ENCODE data around the gene LPIN1. TPM values are rescaled to one million over a fixed set of nuclear protein-coding genes. Genes with fewer than 3 reads are reported as not detected.

The LPIN1 gene
- total and polyA plus RNA-seq, 2 of the 8 experiments (the other 6 are each of a cell fraction or from before 2014, with no cell fraction given): 4.3 to 9.8 TPM

DNA sequence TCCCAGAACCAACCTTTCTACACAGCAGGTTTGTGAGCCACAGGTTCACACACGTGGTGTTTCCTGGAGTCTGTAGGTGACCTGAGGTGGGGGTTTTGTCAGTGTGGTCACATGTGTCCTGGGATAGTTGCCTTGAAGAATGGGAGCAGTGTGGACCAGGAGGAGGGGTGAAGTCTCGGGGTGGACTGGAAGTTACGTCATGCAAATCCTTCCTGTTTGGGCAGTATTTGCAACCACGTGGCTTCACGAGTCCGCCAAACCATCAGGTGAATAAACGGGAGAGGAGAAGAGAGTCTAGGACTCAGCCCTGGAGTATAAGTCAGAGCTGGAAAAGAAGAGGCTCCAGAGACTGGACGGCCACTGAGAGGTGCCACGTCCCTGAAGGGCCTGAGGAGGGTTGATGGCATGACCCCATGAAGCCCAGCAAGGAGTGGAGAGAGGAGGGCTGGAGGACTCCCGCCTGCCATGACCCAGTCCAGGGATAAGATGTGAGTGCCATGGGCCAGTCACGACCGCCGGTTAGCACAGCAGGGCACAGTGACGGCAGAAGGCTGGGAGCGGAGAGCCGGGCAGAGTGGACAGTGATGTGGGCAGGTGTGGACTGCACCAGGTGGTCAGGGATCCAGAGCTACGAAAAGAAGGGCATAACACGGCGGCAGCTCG, 16.5 kb downstream of the LPIN1 start:
- POLR2A ChIA-PET (ENCODE audit: partially characterized antibody): interaction anchor here (0.9 kb wide), 1 partner anchor 17 kb away, joined by 3 read pairs; no protein-coding TSS in a partner anchor
- 94% methylated on average over 20 of the region's 20 CpGs; no CpG with 5 or more reads in 1 of the 2 experiments for WGBS, 2 experiments (ENCODE audit: extremely low coverage in 1 of 2, insufficient coverage in 1 of 2, insufficient read length in 1 of 2, insufficient replicate concordance in 2 of 2, low coverage in 1 of 2, low lambda C conversion rate in 2 of 2, missing lambda C conversion rate in 1 of 2)
- no peak for TF ChIP-seq NRF1 (IDR thresholded peaks at IDR 0.05; ENCODE audit: low read depth, low read length)
- no peak for TF ChIP-seq ZNF274 (IDR thresholded peaks at IDR 0.05; ENCODE audit: borderline replicate concordance, extremely low read depth, low read length)
- TF ChIP-seq ASH2L (IDR thresholded peaks at IDR 0.05; ENCODE audit: low read length): no peak
- no peak for TF ChIP-seq TCF12 (IDR thresholded peaks at IDR 0.05; ENCODE audit: low read depth, low read length)
- TF ChIP-seq CHD1 (IDR thresholded peaks at IDR 0.05; ENCODE audit: low read depth, low read length): no peak
- TF ChIP-seq SP4 (IDR thresholded peaks at IDR 0.05; ENCODE audit: low read length): no peak
- no peak for TF ChIP-seq BACH1 (IDR thresholded peaks at IDR 0.05; ENCODE audit: low read length)
- TF ChIP-seq GABPA (IDR thresholded peaks at IDR 0.05; ENCODE audit: borderline replicate concordance, insufficient read depth, low read length): no peak
- no peak for TF ChIP-seq SIRT6 (IDR thresholded peaks at IDR 0.05; ENCODE audit: low read length)

More for the DNA sequence above, 16.5 kb downstream of the LPIN1 start:
- Histone ChIP-seq H2AK5ac (ENCODE audit: low read depth, low read length) (no peak overlapping the region), H3K9ac (replicated peaks in 1 of 4; ENCODE audit: extremely low read depth in 1 of 4, low read depth in 3 of 4, low read length in 3 of 4) (no peak overlapping the region), H3K23me2 (ENCODE audit: low read depth, low read length) (no peaks in the 10 kb centered on the region), H2BK12ac (ENCODE audit: low read depth, low read length) (no peak overlapping the region), H3K18ac (ENCODE audit: extremely low read depth, low read length) (no peak overlapping the region; the same call in 1 of the 2 replicates), H3K79me1 (ENCODE audit: low read depth, low read length) (no peaks in the 10 kb centered on the region; the same call in 1 of the 2 replicates), H3K4ac (replicated peaks; ENCODE audit: insufficient read length, low read depth, low read length) (no peak overlapping the region), H3K56ac (replicated peaks; ENCODE audit: insufficient read length, low read depth, low read length) (no peak overlapping the region), H3K27ac (ENCODE audit: low read depth, low read length) (no peak overlapping the region), H3K36me3 (ENCODE audit: control insufficient read depth in 2 of 4, insufficient read depth in 4 of 4, low read length in 3 of 4) (peaks cover 0 to 15% (median 4%) of the 10 kb centered on the region in 4 experiments; a peak in 2 of 8 replicates), H2BK20ac (ENCODE audit: low read length) (no peak overlapping the region), H4K20me1 (replicated peaks in 1 of 2; ENCODE audit: control insufficient read depth in 1 of 2, insufficient read depth in 2 of 2, low read length in 2 of 2) (no peaks in the 10 kb centered on the region), H3K4me3 (ENCODE audit: extremely low read depth in 1 of 4, insufficient read depth in 2 of 4, low read depth in 3 of 4, low read length in 4 of 4) (no peak overlapping the region), H4K5ac (ENCODE audit: insufficient read length, low read depth, low read length) (no peak overlapping the region), H3K14ac (ENCODE audit: insufficient read length) (no peak overlapping the region), H3K9me3 (ENCODE audit: insufficient read depth in 2 of 2, low read depth in 1 of 2, low read length in 1 of 2) (peaks cover 0 to 10% of the 10 kb centered on the region in 2 experiments; a peak in 2 of 4 replicates), H2BK15ac (ENCODE audit: low read length) (no peak overlapping the region), H3K23ac (ENCODE audit: insufficient read length) (no peak overlapping the region), H4K8ac (ENCODE audit: extremely low read depth, insufficient read depth, low read length) (no peak overlapping the region), H3K4me1 (replicated peaks in 1 of 4; ENCODE audit: control insufficient read depth in 3 of 4, insufficient read depth in 4 of 4, low read length in 3 of 4) (no peaks in the 10 kb centered on the region), H2BK5ac (ENCODE audit: low read depth, low read length) (no peak overlapping the region), H4K91ac (replicated peaks; ENCODE audit: insufficient read length, low read length) (no peak overlapping the region), H3K4me2 (ENCODE audit: insufficient read depth in 1 of 2, low read depth in 2 of 2, low read length in 2 of 2) (no peak overlapping the region), H3K79me2 (ENCODE audit: control insufficient read depth in 1 of 2, insufficient read depth in 2 of 2, low read length in 2 of 2) (no peaks in the 10 kb centered on the region), H2AFZ (ENCODE audit: low read length) (no peak overlapping the region), H3K27me3 (replicated peaks in 1 of 4; ENCODE audit: control insufficient read depth in 3 of 4, extremely low read depth in 1 of 4, insufficient read depth in 3 of 4, low read length in 3 of 4) (no peaks in the 10 kb centered on the region), H2BK120ac (replicated peaks; ENCODE audit: low read depth, low read length) (no peak overlapping the region)
- DNase-seq (ENCODE audit: low read depth in 1 of 2, low spot score in 2 of 2) (no peak), FAIRE-seq (no peak)
- CTCF ChIA-PET (ENCODE audit: partially characterized antibody): interaction anchor here (1.1 to 2.7 kb wide), 7 partner anchors 12 to 75 kb away, joined by 3 to 8 read pairs (median 4); no protein-coding TSS in a partner anchor

Data from H1 (cell line).